ENCODE measurements around the gene WBP11. TPM values are rescaled to one million over a fixed set of nuclear protein-coding genes. Genes with fewer than 3 reads are reported as not detected.

Gene WBP11
- total and polyA plus RNA-seq, 10 donors, result 16.0 to 61.4 (median 24.6) TPM

GRCh38 chr12:14769969-14770495 lies 33.2 kb downstream of the WBP11 start:
- peak overlapping the region; percentile 95 to 100 (median 98) for H3K27ac ChIP-seq
- H3K4me3 ChIP-seq, result peak overlapping the region; percentile 61 to 97 (median 67)
- TF ChIP-seq CTCF (IDR thresholded peaks at IDR 0.05 in 8 of 11, conservative IDR thresholded peaks at IDR 0.05 in 3 of 11) (peak; percentile 82 to 95 (median 91)), POLR2AphosphoS5 (IDR thresholded peaks at IDR 0.05) (peak; percentile 91 to 93 (median 91)), POLR2A (IDR thresholded peaks at IDR 0.05) (peak in 2 of 3 donors; percentile 35 to 67)
- intact Hi-C loops (cut with DNase I; ENCODE audit: low total_unique reads), result no loop called here
- peaks cover 4 to 78% (median 43%) of the 10 kb centered on the region in 6 donors for H3K4me1 ChIP-seq
- peaks cover 0 to 26% (median 18%) of the 10 kb centered on the region in 8 donors for H3K9me3 ChIP-seq
- peaks cover 0 to 30% (median 7%) of the 10 kb centered on the region in 6 donors for H3K36me3 ChIP-seq
- WGBS, 5 donors, result 0% methylated on average over 9 to 38 of the region's 38 CpGs
- H3K27me3 ChIP-seq (replicated peaks in 1 of 7), result no peaks in the 10 kb centered on the region
- peak; percentile 96 for DNase-seq

- Histone ChIP-seq H3K36me3 (peaks cover 0 to 36% (median 7%) of the 10 kb centered on the region in 6 donors), H3K4me1 (peaks cover 4 to 76% (median 42%) of the 10 kb centered on the region in 6 donors), H3K4me3 (peak overlapping the region; percentile 61 to 97 (median 67)), H3K27ac (peak overlapping the region; percentile 95 to 100 (median 98)), H3K27me3 (replicated peaks in 1 of 7) (no peaks in the 10 kb centered on the region), H3K9me3 (peaks cover 0 to 29% (median 20%) of the 10 kb centered on the region in 8 donors)
- TF ChIP-seq POLR2AphosphoS5 (IDR thresholded peaks at IDR 0.05), result no peak
- no peak for TF ChIP-seq POLR2A (IDR thresholded peaks at IDR 0.05)
- no peak for TF ChIP-seq CTCF (IDR thresholded peaks at IDR 0.05 in 8 of 11, conservative IDR thresholded peaks at IDR 0.05 in 3 of 11)
- intact Hi-C loops (cut with DNase I; ENCODE audit: low total_unique reads), result no loop called here
- DNase-seq, result peak; percentile 87
- 2 to 4% (median 2%) methylated on average over 17 to 26 of the region's 26 CpGs for WGBS, 5 donors
Measured at GRCh38 chr12:14769466-14769968, 33.8 kb downstream of the WBP11 start.

- intact Hi-C loops (cut with DNase I; ENCODE audit: low total_unique reads), result no loop called here
- Histone ChIP-seq H3K27ac (peak overlapping the region; percentile 95 to 100 (median 98)), H3K4me1 (peaks cover 4 to 80% (median 40%) of the 10 kb centered on the region in 6 donors), H3K36me3 (peaks cover 0 to 40% (median 7%) of the 10 kb centered on the region in 6 donors), H3K27me3 (replicated peaks in 1 of 7) (no peaks in the 10 kb centered on the region), H3K9me3 (peaks cover 0 to 29% (median 20%) of the 10 kb centered on the region in 8 donors), H3K4me3 (peak overlapping the region; percentile 61 to 97 (median 67))
- 44 to 60% (median 50%) methylated on average over 15 to 16 of the region's 16 CpGs for WGBS, 5 donors
- TF ChIP-seq POLR2A (IDR thresholded peaks at IDR 0.05) (no peak), POLR2AphosphoS5 (IDR thresholded peaks at IDR 0.05) (peak in 1 of 3 donors; percentile 8)
- DNase-seq, result peak; percentile 76
Measured at GRCh38 chr12:14768823-14769405, 34.4 kb downstream of the WBP11 start.

GRCh38 chr12:14767617-14768016 lies 35.7 kb downstream of the WBP11 start:
- peak overlapping the region in 2 of 8 donors; percentile 66 to 97 for H3K4me3 ChIP-seq
- TF ChIP-seq CTCF (IDR thresholded peaks at IDR 0.05 in 8 of 11, conservative IDR thresholded peaks at IDR 0.05 in 3 of 11) (no peak), POLR2AphosphoS5 (IDR thresholded peaks at IDR 0.05) (no peak), POLR2A (IDR thresholded peaks at IDR 0.05) (no peak)
- peak overlapping the region in 1 of 8 donors; percentile 98 for H3K27ac ChIP-seq
- no peaks in the 10 kb centered on the region for H3K27me3 ChIP-seq (replicated peaks in 1 of 7)
- intact Hi-C loops (cut with DNase I; ENCODE audit: low total_unique reads), result no loop called here
- DNase-seq, result no peak
- peaks cover 4 to 68% (median 32%) of the 10 kb centered on the region in 6 donors for H3K4me1 ChIP-seq
- 74 to 94% (median 86%) methylated on average over 1 of the region's 1 CpG for whole genome bisulfite sequencing, 5 donors
- peaks cover 0 to 29% (median 20%) of the 10 kb centered on the region in 8 donors for H3K9me3 ChIP-seq
- H3K36me3 ChIP-seq, result peaks cover 0 to 44% (median 7%) of the 10 kb centered on the region in 6 donors

All from spleen (tissue), 11 donors.